Left lung (tissue), 10 donors: ENCODE measurements around the gene NFASC. TPM values are rescaled to one million over a fixed set of nuclear protein-coding genes. Genes with fewer than 3 reads are reported as not detected.

Source experiments
- ATAC-seq: fragments of 200-7000 bp; cut with Tn5 transposase; one replicate; pipeline ENCODE4 v1.9.1; 2020; ENCODE audit warnings: moderate library complexity
- DNase-seq, 4 donors: peaks; one replicate each; pipeline ENCODE4 v3.0.0-alpha.2; 2013 to 2020
- H3K27ac ChIP-seq, 2 donors: fragments of 200-600 bp; sonication (generic) in 1 of 2; one replicate each; pipeline versions ENCODE4 v1.5.0 to v1.8.0; 2020 to 2021
- H3K27me3 ChIP-seq, 2 donors: fragments of 200-600 bp; sonication (generic) in 1 of 2; one replicate each; pipeline versions ENCODE4 v1.5.0 to v1.8.0; 2020 to 2021
- H3K36me3 ChIP-seq, 2 donors: fragments of 200-600 bp; sonication (generic) in 1 of 2; one replicate each; pipeline versions ENCODE4 v1.5.0 to v1.8.0; 2020 to 2021
- H3K4me1 ChIP-seq, 2 donors: fragments of 200-600 bp; one replicate each; pipeline ENCODE4 v1.8.0; 2021
- H3K4me3 ChIP-seq, 2 donors: fragments of 200-600 bp; sonication (generic) in 1 of 2; one replicate each; pipeline versions ENCODE4 v1.5.0 to v1.8.0; 2020 to 2021; ENCODE audit warnings: mild to moderate bottlenecking in 1 of 2
- H3K9me3 ChIP-seq, 2 donors: fragments of 200-600 bp; sonication (generic) in 1 of 2; one replicate each; pipeline versions ENCODE4 v1.5.0 to v1.8.0; 2020 to 2021
- intact Hi-C, 2 donors: fragments of 100-400 bp; cut with DNase I; formaldehyde crosslinking; loops; one replicate each; pipeline versions ENCODE4 v1.11.2 to v1.14.2; 2022
- polyA plus RNA-seq, 6 donors: library from polyadenylated mRNA; unstranded; fragments of 120-200 nt; gene quantifications; one replicate each; pipeline ENCODE4 v1.2.1, GENCODE V29; 2013; ENCODE audit not compliant: insufficient read length in 6 of 6
- total RNA-seq, 2 donors: library from RNA; stranded (reverse); fragmentation: NEBNext Ultra II Directional; extraction: Animal tissue kit (Norgen Biotek cat#: 25700); gene quantifications; one replicate each; pipeline ENCODE4 v1.2.1, GENCODE V29; 2021
- TF ChIP-seq, protein P1 (sequence below), 2 donors: fragments of 200-600 bp; sonication (generic) in 1 of 2; IDR thresholded peaks; one replicate each; pipeline versions ENCODE4 v1.5.0 to v1.8.0; 2021; ENCODE audit warnings: antibody characterized with exemption in 2 of 2
- donor health status: DM: no; HTN: yes; CAD: no.
- donor health status: DM: no; HTN: no; CAD: no.

Gene NFASC
- total and polyA plus RNA-seq, 8 donors = 1.2 to 11.5 (median 2.0) TPM

- Histone ChIP-seq H3K27me3 (no peaks in the 10 kb centered on the region), H3K4me3 (no peak overlapping the region), H3K4me1 (no peaks in the 10 kb centered on the region), H3K27ac (no peak overlapping the region), H3K9me3 (no peaks in the 10 kb centered on the region), H3K36me3 (no peaks in the 10 kb centered on the region)
- intact Hi-C loops = no loop called here
- no peak for DNase-seq
- TF ChIP-seq, protein P1, sequence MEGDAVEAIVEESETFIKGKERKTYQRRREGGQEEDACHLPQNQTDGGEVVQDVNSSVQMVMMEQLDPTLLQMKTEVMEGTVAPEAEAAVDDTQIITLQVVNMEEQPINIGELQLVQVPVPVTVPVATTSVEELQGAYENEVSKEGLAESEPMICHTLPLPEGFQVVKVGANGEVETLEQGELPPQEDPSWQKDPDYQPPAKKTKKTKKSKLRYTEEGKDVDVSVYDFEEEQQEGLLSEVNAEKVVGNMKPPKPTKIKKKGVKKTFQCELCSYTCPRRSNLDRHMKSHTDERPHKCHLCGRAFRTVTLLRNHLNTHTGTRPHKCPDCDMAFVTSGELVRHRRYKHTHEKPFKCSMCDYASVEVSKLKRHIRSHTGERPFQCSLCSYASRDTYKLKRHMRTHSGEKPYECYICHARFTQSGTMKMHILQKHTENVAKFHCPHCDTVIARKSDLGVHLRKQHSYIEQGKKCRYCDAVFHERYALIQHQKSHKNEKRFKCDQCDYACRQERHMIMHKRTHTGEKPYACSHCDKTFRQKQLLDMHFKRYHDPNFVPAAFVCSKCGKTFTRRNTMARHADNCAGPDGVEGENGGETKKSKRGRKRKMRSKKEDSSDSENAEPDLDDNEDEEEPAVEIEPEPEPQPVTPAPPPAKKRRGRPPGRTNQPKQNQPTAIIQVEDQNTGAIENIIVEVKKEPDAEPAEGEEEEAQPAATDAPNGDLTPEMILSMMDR (IDR thresholded peaks at IDR 0.05) = no peak
- ATAC-seq = no peak
Observed at GRCh38 chr1:205018381-205018780, 147.7 kb downstream of the NFASC start.

DNA sequence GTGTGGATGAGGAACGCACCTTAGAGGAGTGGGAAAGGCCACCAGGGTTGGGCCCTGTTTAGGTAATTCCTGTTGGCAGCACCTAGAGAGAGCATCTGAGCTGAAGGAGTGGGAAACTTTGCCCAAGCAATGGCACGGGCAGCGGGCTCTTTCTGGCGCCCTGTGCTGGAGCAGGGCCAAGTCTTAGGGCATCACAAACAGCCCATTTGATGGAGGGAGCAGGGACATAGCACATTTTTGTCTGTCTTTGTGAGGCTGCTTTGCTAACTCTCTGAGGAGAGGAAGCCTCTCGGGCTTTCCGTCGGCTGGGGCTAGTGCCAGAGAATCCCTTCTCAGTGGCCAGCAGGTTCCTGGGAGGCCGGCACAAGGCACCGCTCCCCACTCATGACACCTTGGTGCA is 149.8 kb downstream of the NFASC start:
- ATAC-seq = no peak
- intact Hi-C loops = no loop called here

DNA sequence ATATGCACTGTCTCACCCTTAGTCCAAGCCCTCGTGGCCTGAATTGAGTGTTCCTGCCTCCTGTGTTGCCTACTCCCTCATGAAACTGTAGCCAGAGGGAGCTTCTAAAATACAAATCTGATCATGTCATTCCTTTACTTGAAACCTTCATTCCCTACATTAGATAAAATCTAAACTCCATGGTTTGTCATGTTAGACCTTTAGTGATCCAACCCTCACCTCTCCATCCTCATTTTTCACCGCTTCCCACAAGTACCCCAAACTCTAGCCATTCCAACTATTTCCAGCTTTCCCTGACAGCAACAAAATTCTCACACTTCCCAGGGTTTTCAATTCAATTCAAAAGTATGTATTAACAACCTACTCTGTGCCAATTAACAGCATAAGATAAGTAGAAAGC is 154.0 kb downstream of the NFASC start:
- Histone ChIP-seq H3K4me3 (no peak overlapping the region), H3K9me3 (no peaks in the 10 kb centered on the region), H3K27me3 (peaks cover 0 to 8% of the 10 kb centered on the region in 2 donors), H3K36me3 (no peaks in the 10 kb centered on the region), H3K27ac (no peak overlapping the region), H3K4me1 (no peaks in the 10 kb centered on the region)
- no peak for DNase-seq
- intact Hi-C loops = no loop called here
- no peak for ATAC-seq
- TF ChIP-seq, protein P1 (IDR thresholded peaks at IDR 0.05) = no peak

More for the DNA sequence above, 149.8 kb downstream of the NFASC start:
- H3K9me3 ChIP-seq = no peaks in the 10 kb centered on the region
- no peak overlapping the region for H3K27ac ChIP-seq
- no peaks in the 10 kb centered on the region for H3K27me3 ChIP-seq
- TF ChIP-seq, protein P1 (IDR thresholded peaks at IDR 0.05) = no peak
- H3K4me1 ChIP-seq = no peaks in the 10 kb centered on the region
- H3K4me3 ChIP-seq = no peak overlapping the region
- H3K36me3 ChIP-seq = no peaks in the 10 kb centered on the region
- DNase-seq = no peak

- no peak for ATAC-seq
Observed at GRCh38 chr1:205025239-205025638, 154.6 kb downstream of the NFASC start.

GRCh38 chr1:205026181-205026580 is 155.5 kb downstream of the NFASC start:
- H3K4me1 ChIP-seq = no peaks in the 10 kb centered on the region
- no peak for DNase-seq
- no peaks in the 10 kb centered on the region for H3K36me3 ChIP-seq
- no peak overlapping the region for H3K4me3 ChIP-seq
- no peak overlapping the region for H3K27ac ChIP-seq
- intact Hi-C loops = no loop called here
- TF ChIP-seq, protein P1 (IDR thresholded peaks at IDR 0.05) = no peak
- H3K9me3 ChIP-seq = no peaks in the 10 kb centered on the region
- no peak for ATAC-seq
- H3K27me3 ChIP-seq = peaks cover 0 to 23% of the 10 kb centered on the region in 2 donors

More at GRCh38 chr1:205025239-205025638, 154.6 kb downstream of the NFASC start:
- intact Hi-C loops = no loop called here
- TF ChIP-seq, protein P1 (IDR thresholded peaks at IDR 0.05) = no peak
- H3K9me3 ChIP-seq = no peaks in the 10 kb centered on the region
- no peak for DNase-seq
- no peak overlapping the region for H3K4me3 ChIP-seq
- H3K4me1 ChIP-seq = no peaks in the 10 kb centered on the region
- H3K27me3 ChIP-seq = peaks cover 0 to 14% of the 10 kb centered on the region in 2 donors
- no peak overlapping the region for H3K27ac ChIP-seq
- no peaks in the 10 kb centered on the region for H3K36me3 ChIP-seq
